RWPE2 (cell line): Measurements from ENCODE around the gene NPHP4.
"Not testable (repeated sequence)": the region's sequence is repeated elsewhere in the genome, so short reads cannot be mapped to it uniquely, and the experiment has no call there.

ENCODE experiments used
- ATAC-seq: fragments of 200-7000 bp; cut with Tn5 transposase; 3 replicates; pipeline ENCODE4 v1.9.1; 2021; ENCODE audit warnings: low read depth
- DNase-seq: peaks from one replicate; pipeline ENCODE4 v3.0.0-alpha.2; 2020; ENCODE audit warnings: low spot score
- H3K27ac ChIP-seq: fragments of 450-650 bp; 2 replicates; pipeline ENCODE4 v1.5.1; 2017; ENCODE audit warnings: mild to moderate bottlenecking; ENCODE audit not compliant: poor library complexity, severe bottlenecking
- H3K27me3 ChIP-seq: fragments of 250-450 bp; sonication (Bioruptor Pico); 2 replicates; pipeline ENCODE4 v1.5.1; 2021; ENCODE audit warnings: mild to moderate bottlenecking, moderate library complexity; ENCODE audit not compliant: insufficient read depth, poor library complexity, severe bottlenecking
- H3K36me3 ChIP-seq: fragments of 250-450 bp; sonication (Bioruptor Pico); 2 replicates; pipeline ENCODE4 v1.5.1; 2020; ENCODE audit warnings: low read depth, mild to moderate bottlenecking, moderate library complexity
- H3K4me1 ChIP-seq: fragments of 250-450 bp; sonication (Bioruptor Pico); 2 replicates; pipeline ENCODE4 v1.5.1; 2021; ENCODE audit warnings: mild to moderate bottlenecking, moderate library complexity; ENCODE audit not compliant: insufficient read depth, poor library complexity, severe bottlenecking
- H3K4me3 ChIP-seq: fragments of 250-450 bp; sonication (Bioruptor Pico); 2 replicates; pipeline ENCODE4 v1.5.1; 2021; ENCODE audit warnings: mild to moderate bottlenecking, moderate library complexity; ENCODE audit not compliant: severe bottlenecking
- H3K9me3 ChIP-seq: fragments of 250-450 bp; sonication (Bioruptor Pico); 2 replicates; pipeline ENCODE4 v1.5.1; 2021; ENCODE audit warnings: mild to moderate bottlenecking, moderate library complexity; ENCODE audit not compliant: severe bottlenecking
- TF ChIP-seq, protein P1 (sequence below): fragments of 450-650 bp; IDR thresholded peaks from one replicate; pipeline ENCODE4 v1.5.1; 2017; ENCODE audit warnings: mild to moderate bottlenecking, moderate library complexity; ENCODE audit not compliant: poor library complexity, severe bottlenecking

The NPHP4 gene

GRCh38 chr1:5893699-5894278 is 98.4 kb downstream of the NPHP4 start:
- ATAC-seq, H3K4me1 ChIP-seq, DNase-seq, H3K36me3 ChIP-seq, H3K27me3 ChIP-seq, H3K9me3 ChIP-seq, H3K27ac ChIP-seq, H3K4me3 ChIP-seq: not testable (repeated sequence)
- TF ChIP-seq, protein P1, sequence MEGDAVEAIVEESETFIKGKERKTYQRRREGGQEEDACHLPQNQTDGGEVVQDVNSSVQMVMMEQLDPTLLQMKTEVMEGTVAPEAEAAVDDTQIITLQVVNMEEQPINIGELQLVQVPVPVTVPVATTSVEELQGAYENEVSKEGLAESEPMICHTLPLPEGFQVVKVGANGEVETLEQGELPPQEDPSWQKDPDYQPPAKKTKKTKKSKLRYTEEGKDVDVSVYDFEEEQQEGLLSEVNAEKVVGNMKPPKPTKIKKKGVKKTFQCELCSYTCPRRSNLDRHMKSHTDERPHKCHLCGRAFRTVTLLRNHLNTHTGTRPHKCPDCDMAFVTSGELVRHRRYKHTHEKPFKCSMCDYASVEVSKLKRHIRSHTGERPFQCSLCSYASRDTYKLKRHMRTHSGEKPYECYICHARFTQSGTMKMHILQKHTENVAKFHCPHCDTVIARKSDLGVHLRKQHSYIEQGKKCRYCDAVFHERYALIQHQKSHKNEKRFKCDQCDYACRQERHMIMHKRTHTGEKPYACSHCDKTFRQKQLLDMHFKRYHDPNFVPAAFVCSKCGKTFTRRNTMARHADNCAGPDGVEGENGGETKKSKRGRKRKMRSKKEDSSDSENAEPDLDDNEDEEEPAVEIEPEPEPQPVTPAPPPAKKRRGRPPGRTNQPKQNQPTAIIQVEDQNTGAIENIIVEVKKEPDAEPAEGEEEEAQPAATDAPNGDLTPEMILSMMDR, result peak; percentile 45

GRCh38 chr1:5892329-5892728 is 99.9 kb downstream of the NPHP4 start:
- DNase-seq, result peak; percentile 52
- no peaks in the 10 kb centered on the region; the same call in 1 of the 2 replicates for H3K36me3 ChIP-seq
- no peak overlapping the region for H3K4me3 ChIP-seq
- H3K27me3 ChIP-seq, result no peaks in the 10 kb centered on the region
- TF ChIP-seq, protein P1, result no peak
- no peaks in the 10 kb centered on the region for H3K4me1 ChIP-seq
- no peak overlapping the region for H3K27ac ChIP-seq
- no peaks in the 10 kb centered on the region for H3K9me3 ChIP-seq
- ATAC-seq, result no peak

DNA sequence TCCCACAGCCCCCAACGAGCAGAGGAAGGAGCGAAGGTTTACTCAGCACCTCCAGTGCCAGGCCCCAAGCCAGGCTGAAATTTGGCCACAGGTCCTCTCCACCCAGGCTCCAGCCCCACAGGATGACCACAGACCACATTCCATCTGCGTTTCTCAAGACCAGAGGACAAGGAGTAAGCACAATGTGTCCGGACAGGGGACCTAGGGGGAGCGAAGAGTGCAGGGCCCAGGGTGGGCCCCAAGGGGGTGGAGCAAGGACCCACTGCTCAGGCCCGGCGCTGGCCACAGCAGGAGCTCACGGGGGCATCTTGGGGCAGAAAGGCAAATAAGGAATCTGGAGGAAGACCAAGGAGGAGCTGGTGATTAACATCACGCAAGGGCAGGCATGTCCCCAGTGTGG is 100.5 kb downstream of the NPHP4 start:
- H3K27ac ChIP-seq, result no peak overlapping the region
- DNase-seq (no peak), ATAC-seq (no peak)
- H3K27me3 ChIP-seq, result no peaks in the 10 kb centered on the region
- H3K4me3 ChIP-seq, result no peak overlapping the region
- H3K36me3 ChIP-seq, result no peaks in the 10 kb centered on the region
- TF ChIP-seq, protein P1, result no peak
- no peaks in the 10 kb centered on the region for H3K9me3 ChIP-seq
- no peaks in the 10 kb centered on the region for H3K4me1 ChIP-seq

- Histone ChIP-seq H3K4me3 (no peak overlapping the region), H3K27ac (no peak overlapping the region), H3K27me3 (no peaks in the 10 kb centered on the region), H3K36me3 (no peaks in the 10 kb centered on the region), H3K9me3 (no peaks in the 10 kb centered on the region), H3K4me1 (no peaks in the 10 kb centered on the region)
- TF ChIP-seq, protein P1, result no peak
- ATAC-seq (no peak), DNase-seq (no peak)
Observed at GRCh38 chr1:5891137-5891536, 101.1 kb downstream of the NPHP4 start.

DNA sequence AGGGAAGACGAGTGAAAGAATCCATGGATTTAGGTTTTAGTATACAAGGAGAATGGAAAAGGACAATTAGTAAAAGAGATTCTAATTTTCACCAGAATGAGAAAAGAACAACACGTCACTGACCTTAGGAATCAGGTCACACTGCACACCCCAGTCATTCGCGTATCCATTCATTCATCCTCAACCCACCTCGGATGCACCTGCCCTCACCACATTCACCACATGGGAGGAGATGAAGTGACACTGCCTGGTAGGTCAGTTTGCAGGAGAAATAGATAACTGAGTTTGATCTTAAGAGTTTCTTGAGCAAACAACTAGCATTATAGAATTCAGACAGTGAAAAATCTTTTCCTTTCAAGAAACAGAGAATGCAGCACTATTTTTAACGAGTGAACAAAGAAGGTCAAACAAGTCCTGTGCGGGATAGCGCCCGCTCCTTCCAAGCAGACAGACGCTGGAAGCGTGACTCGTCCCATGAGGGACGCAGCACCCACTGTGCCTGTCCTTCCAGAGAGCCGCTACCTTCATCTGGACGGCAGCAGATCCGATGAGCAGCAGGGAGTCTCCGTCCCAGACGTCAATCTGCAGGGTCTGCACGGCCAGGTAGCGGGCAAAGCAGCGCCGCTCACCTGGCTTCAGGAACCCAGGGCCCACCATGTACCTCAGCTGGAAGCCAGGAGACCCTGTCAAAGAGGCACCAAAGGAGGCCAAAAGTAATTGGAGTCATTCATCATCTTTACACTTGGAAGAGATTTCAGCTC is 101.7 kb downstream of the NPHP4 start:
- H3K4me3 ChIP-seq, result no peak overlapping the region
- ATAC-seq (no peak), DNase-seq (peak; percentile 42)
- TF ChIP-seq, protein P1, result no peak
- H3K27ac ChIP-seq, result no peak overlapping the region
- H3K9me3 ChIP-seq, result no peaks in the 10 kb centered on the region
- H3K27me3 ChIP-seq, result no peaks in the 10 kb centered on the region
- H3K4me1 ChIP-seq, result no peaks in the 10 kb centered on the region
- H3K36me3 ChIP-seq, result no peaks in the 10 kb centered on the region
